AG08395 (cell line): ENCODE measurements around the gene RAB20.
"Not testable (repeated sequence)": the region's sequence is repeated elsewhere in the genome, so short reads cannot be mapped to it uniquely, and the experiment has no call there.

ENCODE experiments used
- DNase-seq: peaks from one replicate; pipeline ENCODE4 v3.0.0; 2012; ENCODE audit warnings: mixed read lengths, low spot score

RAB20 gene

DNA sequence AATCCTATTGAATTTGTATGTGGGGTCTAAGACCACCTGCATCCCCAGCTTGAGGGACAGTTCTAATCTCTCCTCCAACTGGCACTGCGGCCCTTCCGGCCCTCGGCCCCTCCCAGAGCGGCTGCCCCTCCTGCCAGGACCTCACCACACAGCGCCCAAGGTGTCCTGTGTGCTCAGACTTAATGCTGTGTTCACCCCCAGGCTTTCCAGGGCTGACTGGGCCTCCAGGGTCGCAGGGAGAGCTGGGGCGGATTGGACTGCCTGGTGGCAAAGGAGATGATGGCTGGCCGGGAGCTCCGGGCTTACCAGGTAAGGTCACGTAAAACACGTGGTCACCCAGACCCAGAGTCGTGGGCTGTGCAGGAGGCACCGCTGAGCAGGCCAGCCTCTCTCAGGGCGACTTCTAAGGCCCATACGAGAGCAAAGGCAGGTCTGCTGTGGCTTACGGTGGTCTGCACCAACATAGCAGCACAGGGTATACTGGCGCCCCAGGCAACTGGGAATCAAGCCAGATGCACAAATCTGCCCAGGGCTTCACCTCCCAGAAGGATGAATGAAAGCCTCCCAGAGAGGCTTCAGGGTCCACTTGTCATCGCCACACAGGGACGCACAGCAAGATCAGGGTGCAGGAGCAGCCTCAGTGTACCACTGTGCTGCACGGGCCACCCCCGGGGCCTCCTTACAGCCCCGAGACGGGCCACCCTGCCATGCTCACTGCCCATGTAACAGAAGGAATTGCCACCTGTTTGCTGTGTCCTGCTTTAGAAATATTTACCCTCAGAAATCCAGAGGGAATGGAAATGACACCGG lies 69.4 kb downstream of the RAB20 start:
- no peak for DNase-seq

DNA sequence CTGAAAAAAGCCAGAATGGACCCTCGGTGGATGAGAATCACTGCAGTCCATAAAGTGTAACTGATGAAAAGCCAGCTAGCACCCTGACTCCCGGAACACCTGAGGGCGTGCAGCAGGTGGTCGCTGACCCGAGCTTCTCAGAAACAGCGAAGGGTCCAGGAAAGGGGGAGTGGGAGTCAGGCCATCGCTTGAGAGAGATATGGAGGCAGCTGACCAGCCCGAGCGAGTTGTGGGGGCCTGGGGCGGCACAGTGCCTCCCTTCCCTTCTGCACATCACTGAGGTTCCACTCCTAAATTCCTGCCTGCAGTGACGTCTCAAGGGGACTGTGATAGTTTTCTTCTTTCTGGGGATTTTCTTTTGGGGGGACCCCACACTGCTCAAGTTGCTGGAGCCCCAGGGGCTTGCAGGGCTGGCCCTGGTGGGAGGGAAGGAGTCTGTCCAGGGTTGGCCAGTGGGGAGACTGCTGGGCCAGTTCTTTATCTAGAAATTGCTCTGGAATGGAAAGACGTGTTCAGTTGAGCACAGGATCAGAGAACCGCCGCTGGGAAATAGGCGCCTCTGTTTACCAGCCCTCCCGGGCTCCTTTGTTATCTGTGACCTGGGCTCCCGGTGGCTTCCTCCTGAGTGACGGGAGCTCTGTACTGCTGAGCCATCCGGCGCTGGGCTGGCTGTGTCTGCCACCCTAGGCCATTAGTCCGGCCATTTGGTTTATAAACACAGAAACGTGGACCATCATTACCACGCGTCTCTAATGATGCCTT lies 71.3 kb downstream of the RAB20 start:
- DNase-seq, result no peak

DNA sequence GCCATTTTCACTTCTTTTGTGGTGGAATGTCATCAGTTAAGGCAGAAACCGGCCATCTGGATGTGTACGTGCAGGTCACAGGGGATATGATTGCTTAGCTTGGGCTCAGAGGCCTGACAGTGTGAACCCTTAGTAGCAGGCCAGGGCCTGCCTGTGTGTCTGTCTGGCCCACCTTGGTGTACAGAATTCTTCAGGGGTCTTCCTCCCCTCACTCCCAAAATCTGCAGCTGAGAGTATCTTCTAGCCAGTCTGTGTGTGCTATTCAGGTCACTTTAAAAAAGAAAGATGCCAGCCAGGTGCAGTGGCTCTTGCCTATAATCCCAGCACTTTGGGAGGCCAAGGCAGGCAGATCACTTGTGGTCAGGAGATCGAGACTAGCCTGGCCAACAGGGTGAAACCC lies 74.6 kb downstream of the RAB20 start:
- DNase-seq, result not testable (repeated sequence)

DNA sequence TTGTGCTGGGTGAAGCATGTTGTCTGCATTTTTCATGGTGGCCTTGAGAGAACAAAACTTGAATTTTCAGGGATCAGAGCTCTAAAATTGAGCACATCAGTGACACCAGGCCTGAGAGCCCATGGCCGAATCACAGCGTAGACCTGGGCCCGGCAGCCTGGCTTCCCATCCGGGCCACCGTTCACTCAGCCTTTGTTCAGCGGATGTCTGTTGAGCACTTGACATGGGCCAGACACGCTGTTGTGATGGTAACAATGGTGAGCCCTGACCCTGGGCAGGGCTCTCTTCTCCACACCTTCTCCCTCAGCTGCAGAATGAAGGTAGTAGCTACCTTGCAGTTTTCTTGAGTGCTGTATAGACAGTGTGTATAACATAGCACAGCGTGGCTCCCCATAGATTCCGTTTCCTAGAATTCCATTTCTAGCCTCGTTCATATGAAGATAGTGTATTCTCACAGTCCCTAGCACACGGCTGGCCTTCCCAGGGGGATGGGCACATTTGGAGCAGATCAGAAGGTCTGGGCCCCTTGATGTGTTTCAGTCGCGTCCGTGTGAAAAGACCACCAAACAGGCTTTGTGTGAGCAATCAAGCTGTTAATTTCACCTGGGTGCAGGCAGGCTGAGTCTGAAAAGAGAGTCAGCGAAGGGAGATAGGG lies 75.3 kb downstream of the RAB20 start:
- no peak for DNase-seq

DNA sequence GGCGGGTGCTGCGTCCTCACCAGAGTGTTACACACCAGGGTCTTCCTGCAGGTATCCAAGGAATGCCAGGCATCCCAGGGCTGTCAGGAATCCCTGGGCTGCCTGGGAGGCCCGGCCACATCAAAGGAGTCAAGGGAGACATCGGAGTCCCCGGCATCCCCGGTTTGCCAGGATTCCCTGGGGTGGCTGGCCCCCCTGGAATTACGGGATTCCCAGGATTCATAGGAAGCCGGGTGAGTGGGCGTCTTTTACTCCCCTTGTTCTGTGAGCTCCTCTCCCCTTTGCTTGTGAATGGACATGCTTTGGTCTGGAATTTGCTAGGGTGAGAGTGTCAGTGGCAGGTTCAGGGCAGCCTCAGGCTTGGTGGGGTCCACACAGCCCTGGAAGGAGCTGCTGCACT lies 75.9 kb downstream of the RAB20 start:
- DNase-seq, result no peak

DNA sequence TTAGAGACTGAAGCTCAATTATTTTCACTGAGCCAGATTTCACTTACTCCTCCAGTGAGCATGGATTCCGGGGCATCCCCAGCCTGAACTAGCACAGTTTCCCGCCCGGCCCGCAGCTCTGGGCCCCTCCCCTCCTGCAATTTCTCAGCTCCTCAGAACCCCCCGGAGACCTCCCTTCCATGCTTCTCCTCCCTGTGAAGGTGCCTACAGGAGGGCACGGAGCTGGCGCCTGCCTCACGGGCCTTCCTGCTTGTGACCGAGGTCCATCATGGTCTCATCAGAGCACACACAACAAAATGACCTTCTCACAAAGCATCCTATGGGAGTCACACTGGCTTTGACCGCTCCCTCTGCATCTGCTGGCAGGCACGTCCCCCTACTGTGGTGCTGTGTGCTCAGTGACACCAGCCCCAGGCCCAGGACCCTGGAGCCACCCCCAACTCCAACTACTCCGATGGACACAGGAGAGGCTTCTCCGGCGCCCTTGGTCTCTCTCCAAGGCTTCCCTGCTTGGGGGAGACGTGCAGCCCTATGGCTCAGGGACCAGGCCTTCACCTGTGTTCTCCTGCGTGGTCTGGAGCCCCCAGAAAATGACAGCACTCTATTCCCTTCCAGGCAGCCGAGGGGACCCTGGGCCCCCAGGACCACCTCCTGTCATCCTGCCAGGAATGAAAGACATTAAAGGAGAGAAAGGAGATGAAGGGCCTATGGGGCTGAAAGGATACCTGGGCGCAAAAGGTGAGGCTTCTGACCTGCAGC lies 77.1 kb downstream of the RAB20 start:
- DNase-seq, result no peak

DNA sequence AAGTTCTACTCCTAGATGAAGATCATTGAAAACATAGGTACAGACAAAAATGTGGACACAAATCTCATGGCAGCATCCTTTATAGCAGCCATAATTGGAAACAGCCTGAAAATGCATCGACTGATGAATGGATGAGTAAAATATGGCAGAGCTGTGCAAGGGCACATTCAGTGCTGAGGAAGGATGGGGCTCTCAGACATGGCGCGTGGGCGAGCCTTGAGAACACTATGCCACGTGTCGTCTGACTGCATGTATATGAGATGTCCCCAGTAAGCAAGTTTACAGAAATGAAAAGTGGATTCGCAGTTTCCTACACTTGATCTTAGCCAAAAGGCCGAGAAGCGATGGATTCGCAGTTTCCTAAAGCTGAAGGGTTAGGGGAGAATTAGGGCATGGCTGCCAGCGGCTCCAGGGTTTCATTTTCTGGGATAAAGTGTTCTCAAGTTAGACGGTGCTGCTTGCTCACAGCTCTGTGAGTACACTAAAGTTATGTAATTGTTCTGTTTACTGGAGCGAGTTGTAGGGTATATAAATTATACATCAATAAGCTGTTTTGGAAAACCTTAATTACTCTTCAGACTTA lies 78.0 kb downstream of the RAB20 start:
- DNase-seq, result no peak

DNA sequence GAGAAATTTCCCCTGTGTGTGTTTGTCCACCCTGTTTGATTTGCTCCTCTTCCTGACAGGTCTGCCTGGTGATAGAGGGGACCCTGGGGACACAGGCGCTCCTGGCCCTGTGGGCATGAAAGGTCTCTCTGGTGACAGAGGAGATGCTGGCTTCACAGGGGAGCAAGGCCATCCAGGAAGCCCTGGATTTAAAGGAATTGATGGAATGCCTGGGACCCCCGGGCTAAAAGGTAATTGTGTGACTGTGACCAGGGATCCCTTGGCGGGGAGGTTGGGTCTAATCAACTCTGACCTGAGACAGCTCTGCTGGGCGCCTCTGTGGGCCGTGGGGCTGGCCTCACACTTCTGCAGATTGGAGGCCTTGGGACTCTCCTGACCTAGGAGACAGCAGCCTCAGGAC lies 81.4 kb downstream of the RAB20 start:
- no peak for DNase-seq

DNA sequence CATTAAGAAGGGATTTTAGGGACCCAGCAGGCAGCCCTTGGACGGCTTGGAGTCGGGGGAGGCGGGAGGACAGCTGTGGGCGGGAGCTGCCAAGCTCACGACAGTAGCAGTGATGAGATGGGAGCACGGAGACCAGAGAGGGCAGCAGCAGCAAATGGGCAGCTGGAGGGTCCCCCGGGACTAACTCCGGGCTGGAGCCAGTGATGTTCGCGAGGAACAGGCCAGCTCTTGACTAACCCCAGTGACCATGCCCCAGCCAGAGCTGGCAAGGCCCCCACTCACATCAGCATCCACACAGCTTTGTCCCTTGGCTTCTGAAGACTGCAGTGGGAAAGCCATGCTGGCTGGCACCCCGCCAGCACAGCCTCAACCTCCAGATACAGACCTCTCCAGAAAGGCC lies 81.9 kb downstream of the RAB20 start:
- DNase-seq, result no peak

DNA sequence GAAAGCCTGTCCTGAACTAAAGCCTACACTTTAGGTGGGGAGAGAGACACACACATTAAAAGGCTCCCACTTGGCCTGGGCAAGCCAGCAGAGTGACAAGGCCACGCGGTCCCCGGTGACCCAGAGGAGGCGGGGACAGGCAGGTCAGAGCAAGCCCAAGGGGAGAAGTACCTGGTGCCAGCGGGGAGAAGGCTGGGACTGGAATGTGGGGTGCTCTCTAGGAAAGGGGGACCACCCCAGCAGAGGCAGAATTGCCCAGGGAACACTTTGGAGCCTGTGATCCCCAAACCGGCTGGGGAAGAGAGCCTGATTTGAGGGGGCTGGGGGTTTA lies 82.3 kb downstream of the RAB20 start:
- DNase-seq, result no peak

DNA sequence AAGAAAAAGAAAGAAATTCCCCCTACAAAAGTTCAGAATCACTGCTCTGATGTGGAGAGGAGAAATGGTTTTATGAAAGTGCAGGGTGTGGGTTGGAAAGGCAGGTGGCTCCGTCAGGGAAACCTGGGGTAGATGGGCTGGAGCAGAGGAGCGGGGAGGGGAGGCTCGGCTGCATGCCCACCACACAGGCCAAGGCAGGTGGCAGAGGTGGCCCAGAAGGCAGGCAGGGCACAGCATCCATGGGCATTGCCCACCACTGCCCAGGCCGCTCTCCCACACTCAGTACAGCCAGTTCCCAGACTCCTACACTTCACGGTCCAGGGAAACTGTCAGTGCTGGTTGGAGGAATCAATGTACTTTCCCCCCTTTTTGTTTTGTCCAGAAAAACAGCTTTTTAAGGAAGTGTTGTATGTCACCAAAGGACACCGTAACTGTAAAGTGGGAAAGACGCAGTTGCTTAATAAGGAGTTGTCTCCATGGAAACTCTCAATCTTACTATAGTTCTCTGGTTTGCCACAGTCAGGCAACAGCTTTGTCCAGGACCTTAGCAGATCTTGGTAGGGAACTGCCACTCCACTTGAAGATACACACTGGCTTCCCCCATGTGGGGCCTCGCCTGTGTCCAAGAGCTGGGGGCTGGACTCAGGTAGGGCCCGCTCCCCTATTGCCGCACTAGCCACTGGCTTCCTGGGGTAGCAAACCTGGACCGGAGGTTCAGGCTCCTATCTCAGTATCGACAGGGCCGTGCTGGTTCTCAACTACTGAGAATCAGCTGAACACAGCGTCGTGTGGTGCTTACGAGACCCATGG lies 82.9 kb downstream of the RAB20 start:
- no peak for DNase-seq

DNA sequence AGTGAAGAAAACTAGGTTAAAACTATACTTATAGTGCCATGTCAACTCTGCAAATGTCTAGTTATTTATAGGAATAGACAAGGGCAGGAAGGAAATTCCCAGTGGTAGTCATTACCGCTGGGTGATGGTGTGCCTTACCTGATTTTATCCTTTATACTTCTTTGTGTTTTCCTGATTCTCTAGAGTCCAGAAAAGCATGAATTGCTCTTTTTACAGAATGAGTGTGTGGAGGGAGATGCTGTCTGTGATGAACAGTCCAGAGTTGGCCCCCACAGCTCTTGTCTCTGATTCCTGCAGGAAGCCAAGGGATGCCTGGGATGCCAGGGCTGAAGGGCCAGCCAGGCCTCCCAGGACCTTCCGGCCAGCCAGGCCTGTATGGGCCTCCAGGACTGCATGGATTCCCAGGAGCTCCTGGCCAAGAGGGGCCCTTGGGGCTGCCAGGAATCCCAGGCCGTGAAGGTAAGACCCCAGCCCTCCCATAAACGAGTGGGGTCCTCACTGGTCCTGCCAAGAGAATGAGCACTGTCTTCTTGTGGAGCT lies 83.7 kb downstream of the RAB20 start:
- DNase-seq, result no peak

DNA sequence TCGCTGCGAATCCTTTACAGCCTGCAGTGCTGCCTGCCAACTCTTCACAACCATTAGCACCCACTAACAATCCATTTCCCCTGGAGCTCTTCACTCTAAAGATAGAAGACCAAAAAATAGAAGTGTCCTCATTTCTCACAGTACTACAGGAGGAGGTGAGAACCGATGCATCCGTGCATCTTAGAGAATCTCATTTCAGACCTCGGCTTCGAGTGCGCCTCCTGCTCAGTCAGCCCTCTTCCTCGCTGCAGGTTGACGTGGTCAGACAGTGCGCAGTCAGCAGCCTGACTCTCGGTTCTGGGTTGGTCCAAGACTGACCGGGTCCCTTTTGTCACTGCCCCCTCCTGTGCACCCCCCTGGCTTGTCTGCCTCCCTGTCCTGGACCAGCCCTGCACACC lies 85.3 kb downstream of the RAB20 start:
- no peak for DNase-seq

DNA sequence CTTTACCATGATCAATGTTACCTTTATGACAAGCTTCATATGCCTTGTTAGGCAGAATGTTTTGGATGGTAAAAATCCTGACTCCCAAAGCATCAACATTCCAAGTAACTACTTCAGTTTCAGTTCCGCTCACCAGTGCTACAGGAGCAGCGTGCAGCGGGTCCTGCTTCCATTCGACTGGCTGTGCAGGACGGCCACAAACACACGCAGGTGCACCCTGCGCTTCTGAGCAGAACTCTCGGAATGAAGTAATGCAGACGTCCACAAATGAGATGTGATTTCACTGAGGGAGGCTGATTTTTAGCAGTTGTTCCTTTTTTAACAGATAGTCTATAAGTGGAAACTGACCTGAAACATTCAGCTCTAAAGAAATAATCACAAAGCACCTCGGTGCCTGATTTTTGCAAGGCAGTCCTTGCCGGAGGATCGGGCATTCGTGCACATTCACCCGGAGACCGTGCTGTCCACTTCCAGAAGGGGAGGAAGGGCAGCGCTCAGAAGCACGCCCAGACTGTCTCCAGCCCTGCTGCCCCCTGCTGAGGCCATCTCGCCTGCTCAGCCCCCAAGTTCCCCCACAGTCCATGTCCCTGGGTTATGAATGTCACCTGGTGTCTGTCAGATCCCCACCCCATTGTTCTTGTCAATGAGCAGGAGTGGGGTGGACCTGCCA lies 85.8 kb downstream of the RAB20 start:
- no peak for DNase-seq

DNA sequence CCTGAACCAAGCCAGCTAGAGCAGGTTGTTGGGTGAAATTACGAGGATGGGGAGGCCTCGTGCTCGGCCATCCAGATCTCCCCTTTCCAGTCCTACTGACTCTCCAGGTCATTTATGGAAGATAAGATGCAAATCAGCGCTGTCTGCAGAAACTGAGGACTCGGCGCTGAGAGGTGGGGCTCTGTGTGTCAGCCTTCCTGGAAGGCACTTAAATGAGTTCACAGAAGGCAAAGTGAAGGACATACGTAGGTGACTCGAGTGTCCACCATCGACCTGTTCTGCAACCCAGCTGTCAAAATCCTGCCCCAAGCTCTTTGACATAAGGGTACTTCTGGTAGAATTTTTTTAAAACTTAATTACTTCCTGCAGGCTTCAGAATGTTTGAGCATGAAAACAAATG lies 86.4 kb downstream of the RAB20 start:
- DNase-seq, result no peak

DNA sequence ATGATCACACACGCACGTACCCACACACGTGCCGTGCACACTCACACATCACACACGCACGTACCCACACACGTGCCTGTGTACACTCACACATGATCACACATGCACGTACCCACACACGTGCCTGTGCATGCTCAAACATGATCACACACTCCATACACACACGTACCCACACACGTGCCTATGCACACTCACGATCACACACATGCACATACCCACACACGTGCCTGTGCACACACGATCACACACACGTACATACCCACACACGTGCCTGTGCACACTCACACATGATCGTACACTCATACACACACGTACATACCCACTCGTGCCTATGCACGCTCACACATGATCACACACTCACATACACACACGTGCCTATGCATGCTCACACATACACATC lies 86.8 kb downstream of the RAB20 start:
- no peak for DNase-seq
